OCI-LY1 (cell line): Measurements from ENCODE around the gene MX1.

ENCODE experiments used
- CTCF ChIP-seq: fragments of 200-600 bp; sonication (generic), shearing (Covaris generic); IDR thresholded peaks from 2 replicates; pipeline ENCODE4 v1.5.1; 2017; ENCODE audit warnings: mild to moderate bottlenecking, antibody characterized with exemption, low read length, moderate library complexity, mixed read lengths
- EZH2 ChIP-seq: fragments of 200-600 bp; sonication (generic), shearing (Covaris generic); IDR thresholded peaks from 2 replicates; pipeline ENCODE4 v1.8.0; 2017; ENCODE audit warnings: borderline replicate concordance, mixed run types, mild to moderate bottlenecking, antibody characterized with exemption, low read length, moderate library complexity, mixed read lengths

- TF ChIP-seq CTCF = no peak
- no peak for TF ChIP-seq EZH2
Measured at GRCh38 chr21:41449613-41450012, 23.6 kb downstream of the MX1 start.
